HG02798 (cell line): ENCODE measurements around the gene SKIC3.

ENCODE experiments used
- ATAC-seq: cut with Tn5 transposase; IDR thresholded peaks from one replicate; pipeline ENCODE4 v1.9.1; 2021; ENCODE audit warnings: mild to moderate bottlenecking; ENCODE audit not compliant: unreplicated experiment, poor library complexity

SKIC3 gene

DNA sequence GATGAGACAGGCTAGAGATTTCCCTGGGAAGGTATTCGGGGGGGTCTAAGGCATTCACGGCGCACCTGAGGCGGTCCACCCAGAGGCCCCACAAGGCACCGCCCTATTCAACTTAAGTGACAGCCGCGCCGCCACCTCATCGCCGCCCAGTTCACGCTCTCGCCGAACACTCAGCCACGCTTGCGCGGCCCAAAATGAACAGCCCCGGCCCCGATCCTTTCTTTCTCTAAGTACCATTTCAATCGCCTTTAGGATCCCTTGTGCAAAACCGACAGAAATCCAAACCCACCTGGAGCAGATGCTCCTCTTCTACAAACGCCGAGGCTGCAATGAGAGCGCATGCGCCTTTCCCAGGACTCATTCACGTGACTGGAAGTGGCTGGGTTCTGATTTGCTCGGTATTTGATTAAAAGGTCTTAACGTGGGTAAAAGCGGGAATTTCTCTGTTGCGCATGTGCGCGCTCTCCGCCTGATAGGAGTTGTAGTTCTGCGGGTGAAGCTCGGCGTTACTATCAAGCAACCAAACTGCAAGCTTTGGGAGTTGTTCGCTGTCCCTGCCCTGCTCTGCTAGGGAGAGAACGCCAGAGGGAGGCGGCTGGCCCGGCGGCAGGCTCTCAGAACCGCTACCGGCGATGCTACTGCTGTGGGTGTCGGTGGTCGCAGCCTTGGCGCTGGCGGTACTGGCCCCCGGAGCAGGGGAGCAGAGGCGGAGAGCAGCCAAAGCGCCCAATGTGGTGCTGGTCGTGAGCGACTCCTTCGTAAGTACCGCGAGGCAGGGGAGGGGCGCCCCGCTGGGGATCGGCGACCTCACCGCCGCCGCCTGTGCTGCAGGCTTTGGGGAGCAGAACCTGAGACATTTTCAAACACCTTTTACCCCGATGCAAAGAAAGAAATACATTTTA lies at the start of gene SKIC3, which contains the start of gene ARSK:
TSS of gene SKIC3 (minus strand) at position 331 of the 902 bp plus-strand sequence. CDS start 7,827 bp downstream, outside the sequence.
TSS of gene ARSK (plus strand) at position 455 of the 902 bp plus-strand sequence. CDS start at position 633, 178 bp downstream.
- peak; percentile 93 for ATAC-seq

DNA sequence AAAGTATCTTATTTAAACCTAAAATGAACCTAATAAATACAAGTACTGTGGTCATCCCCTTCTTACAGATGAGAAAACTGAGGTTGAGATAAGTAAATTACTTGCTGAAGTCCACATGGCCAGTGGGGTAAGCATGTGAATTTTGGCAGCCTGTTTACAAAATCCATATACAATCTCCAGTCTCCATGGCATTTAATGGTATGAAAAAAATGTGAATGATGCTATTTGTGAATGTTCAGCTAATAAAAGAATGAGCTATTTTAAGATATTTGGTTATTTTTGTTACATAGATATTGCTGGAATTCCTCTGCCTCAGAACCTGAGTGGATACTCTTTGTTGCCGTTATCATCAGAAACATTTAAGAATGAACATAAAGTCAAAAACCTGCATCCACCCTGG lies 45.8 kb upstream of the SKIC3 start:
- no peak for ATAC-seq

- no peak for ATAC-seq
Observed at GRCh38 chr5:95599252-95599651, 44.5 kb upstream of the SKIC3 start.

DNA sequence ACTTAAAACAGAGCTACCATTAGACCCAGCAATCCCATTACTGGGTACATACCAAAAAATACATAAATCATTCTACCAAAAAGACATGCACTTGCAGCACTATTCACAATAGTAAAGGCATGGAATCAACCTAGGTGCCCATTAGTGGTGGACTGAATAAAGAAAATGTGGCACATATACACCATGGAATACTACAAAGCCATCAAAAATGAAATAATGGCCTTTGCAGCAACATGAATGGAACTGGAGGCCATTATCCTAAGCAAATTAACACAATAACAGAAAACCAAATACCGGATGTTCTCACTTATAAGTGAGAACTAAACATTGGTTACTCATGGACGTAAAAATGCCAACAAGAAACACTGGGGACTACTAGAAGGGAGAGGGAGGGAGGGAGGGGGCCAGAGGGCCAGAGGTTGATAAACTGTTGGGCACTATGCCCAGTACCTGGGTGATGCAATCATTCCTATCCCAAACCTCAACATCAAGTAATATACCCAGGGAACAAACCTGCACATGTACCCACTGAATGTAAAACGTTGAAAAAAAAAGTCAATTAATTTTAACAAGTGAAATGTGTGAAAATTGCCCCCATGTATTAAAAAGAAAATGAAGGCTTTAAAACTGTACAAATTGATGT lies 40.6 kb upstream of the SKIC3 start:
- ATAC-seq, result no peak

DNA sequence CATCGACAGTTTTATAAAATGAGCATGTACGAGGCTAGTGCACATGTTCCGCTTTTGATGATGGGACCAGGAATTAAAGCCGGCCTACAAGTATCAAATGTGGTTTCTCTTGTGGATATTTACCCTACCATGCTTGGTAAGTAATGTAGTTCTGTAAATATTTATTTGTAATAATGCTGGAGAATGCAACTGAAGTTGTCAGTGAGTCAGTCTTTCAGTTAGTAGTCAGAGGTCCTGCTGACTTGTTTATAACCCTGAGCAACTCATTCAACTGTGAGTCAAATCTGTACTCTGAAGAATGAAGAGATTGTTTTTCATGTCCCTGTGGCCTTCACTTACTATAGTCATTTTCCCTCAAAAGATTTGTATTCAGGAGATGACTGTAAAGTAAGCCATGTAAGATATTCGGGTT lies 36.7 kb upstream of the SKIC3 start:
- peak; percentile 81 for ATAC-seq

DNA sequence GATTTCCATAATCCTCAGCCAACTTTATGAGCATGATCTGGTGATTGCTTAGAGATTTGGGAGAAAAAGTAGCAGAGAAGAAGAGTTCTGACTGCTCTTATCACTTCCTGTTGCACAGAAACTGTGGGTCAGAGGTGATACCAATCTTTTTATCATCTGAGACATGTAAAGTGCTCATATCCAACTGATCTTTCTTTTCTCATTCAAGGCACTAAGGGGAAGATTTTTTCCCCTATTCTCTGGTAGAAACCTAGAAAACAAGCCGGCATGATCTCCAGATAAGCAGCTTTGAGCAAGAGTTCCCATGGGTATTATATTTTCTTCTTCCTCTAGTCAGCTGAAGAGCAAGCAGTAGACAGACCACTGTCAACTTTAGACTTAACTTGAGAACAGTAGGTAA lies 36.1 kb upstream of the SKIC3 start:
- ATAC-seq, result no peak

GRCh38 chr5:95583992-95584391 lies 29.2 kb upstream of the SKIC3 start:
- ATAC-seq, result no peak

DNA sequence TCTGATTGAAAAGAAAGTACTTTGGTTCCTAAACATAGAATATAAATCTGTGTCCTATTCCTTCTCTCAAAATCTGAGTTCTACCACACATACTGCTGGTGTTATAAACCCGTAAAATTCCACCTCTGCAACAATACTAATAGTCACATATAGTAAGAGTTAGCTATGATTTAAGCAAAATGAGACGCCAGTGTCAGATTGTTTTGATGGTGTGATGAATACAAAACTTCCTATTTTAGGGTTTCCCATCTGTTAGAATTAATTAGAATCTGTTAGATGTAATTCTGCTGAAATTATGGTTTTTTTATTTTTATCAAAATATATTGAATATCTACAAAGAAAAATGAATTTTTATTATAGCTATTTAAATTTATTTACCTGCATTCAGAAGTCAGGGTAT lies 26.8 kb upstream of the SKIC3 start:
- ATAC-seq, result no peak

- ATAC-seq, result no peak
Observed at GRCh38 chr5:95572016-95572415, 17.2 kb upstream of the SKIC3 start.

GRCh38 chr5:95565280-95565920 lies 10.6 kb upstream of the SKIC3 start:
- ATAC-seq, result no peak

- ATAC-seq, result no peak
Observed at GRCh38 chr5:95564450-95564849, 9.7 kb upstream of the SKIC3 start.

DNA sequence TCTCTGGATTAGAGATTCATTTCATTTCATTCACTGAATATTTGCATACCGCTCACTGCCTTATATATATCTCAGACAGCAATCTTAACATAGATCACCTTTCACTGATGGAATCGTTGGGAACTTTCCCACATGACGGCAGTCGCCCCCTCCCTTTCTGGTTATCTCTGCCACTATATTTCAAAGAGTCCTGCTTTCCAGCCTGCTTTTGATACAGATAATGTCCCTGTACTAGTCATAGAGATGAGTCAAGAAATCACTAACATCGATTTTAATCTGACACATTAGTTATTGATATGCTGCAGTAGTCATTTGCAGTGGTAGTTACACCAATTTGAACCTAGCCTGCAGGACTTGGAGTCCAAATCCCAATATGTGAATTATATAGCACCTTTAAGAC lies 8.6 kb upstream of the SKIC3 start:
- no peak for ATAC-seq

- ATAC-seq, result no peak
Observed at GRCh38 chr5:95562282-95562681, 7.5 kb upstream of the SKIC3 start.

GRCh38 chr5:95557841-95558240 lies 3.1 kb upstream of the SKIC3 start:
- no peak for ATAC-seq

DNA sequence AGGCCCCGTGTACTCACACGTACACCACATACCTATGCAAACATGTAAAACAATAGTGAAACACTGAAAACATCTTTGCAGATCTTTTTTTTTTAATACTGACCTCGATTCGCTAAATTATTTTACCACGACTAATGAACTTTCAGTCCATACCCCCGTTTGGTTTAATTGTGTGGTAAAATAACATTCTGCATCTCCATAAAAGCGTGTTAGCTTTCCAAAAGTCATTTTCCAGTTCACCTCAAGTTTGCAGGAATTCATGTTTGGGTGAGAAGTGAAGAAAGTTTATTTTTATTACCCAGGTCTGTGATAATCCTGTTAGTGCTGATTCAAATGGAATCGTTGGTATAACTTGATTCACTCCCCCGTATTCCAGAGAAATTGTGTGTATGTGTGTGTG lies 776 bp upstream of the SKIC3 start:
- no peak for ATAC-seq

GRCh38 chr5:95554331-95554646 lies 488 bp downstream of the SKIC3 start:
- ATAC-seq, result peak; percentile 27

DNA sequence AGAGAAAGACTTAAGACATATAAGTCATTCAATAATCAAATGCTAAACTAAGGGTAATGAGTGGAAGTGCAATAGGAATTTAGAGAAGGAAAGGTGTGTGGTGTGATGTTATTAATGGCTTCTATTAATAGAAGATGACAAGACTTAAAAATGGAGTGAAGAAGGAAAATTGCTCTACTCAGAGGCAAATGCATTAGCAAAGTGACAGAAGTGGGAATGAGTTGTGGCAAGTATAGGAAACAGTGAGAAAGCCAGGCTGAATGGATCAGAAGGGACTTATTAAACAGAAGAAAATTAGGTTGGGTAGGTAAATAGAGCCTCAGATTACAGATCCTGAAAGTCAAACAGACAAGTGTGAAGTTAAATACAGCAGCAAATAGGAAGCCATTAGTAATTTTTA lies 5.7 kb downstream of the SKIC3 start:
- ATAC-seq, result no peak

GRCh38 chr5:95543017-95543705 lies 11.6 kb downstream of the SKIC3 start:
- ATAC-seq, result peak; percentile 36

DNA sequence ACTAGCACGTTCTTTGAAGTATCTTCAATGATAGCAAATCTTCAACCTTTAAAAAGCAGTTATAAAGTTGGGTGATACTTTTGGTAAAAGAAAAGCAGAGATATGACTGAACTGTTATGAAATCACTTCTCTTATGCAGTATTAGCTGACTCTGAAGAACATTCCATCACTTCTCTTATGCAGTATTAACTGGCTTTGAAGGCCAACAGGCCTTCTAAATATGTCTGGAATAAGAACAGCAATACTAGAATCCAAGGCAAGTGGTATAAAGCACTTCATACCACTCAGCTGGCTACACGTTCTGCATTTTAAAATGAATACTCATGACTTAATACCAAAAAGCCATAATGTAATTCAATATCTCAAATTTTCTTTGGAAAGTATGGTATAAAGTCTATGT lies 17.3 kb downstream of the SKIC3 start:
- no peak for ATAC-seq

GRCh38 chr5:95533761-95534160 lies 21.0 kb downstream of the SKIC3 start:
- no peak for ATAC-seq

DNA sequence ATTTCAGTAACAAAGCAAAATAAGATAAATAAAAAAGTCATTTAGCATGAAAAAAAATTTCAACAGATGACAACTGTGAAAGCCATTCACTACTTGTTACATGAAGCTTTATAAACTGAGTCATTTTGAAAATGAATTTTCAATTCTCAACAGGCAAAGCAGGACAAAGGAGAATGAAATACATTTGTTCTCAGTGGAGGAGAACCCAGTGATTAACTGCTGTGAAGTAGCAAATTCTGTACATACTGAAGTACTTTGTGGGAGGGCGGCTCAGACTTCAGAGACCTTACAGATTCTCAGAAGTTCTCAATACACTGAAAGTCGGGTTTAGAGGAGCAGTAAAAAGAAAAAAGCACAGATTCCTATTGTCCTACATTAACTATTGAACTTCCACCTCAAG lies 21.7 kb downstream of the SKIC3 start:
- ATAC-seq, result no peak
